Stimulated activated CD4-positive, alpha-beta T cell treated with anti-CD3 and anti-CD28 coated beads, TNF-alpha, amount 100 ng/mL, for 1 hour (primary cell): ENCODE measurements around the gene SH3BGRL3.
A peak's percentile ranks its signal among the peaks of the same experiment; 100 is the strongest.
"Not testable (repeated sequence)": the region's sequence is repeated elsewhere in the genome, so short reads cannot be mapped to it uniquely, and the experiment has no call there.

Experiments
- DNase-seq, 3 donors: peaks; one replicate each; pipeline ENCODE4 v3.0.0-alpha.2; 2020; ENCODE audit warnings: low read depth in 3 of 3, low spot score in 1 of 3

Gene SH3BGRL3

GRCh38 chr1:26315874-26316850, 36.3 kb downstream of the SH3BGRL3 start:
- DNase-seq, result no peak

GRCh38 chr1:26317146-26317545, 37.3 kb downstream of the SH3BGRL3 start:
- no peak for DNase-seq

GRCh38 chr1:26317612-26318337, 37.9 kb downstream of the SH3BGRL3 start, which contains the start of gene CD52:
Gene CD52 (plus strand): TSS chr1:26317958. CDS start chr1:26318018, 60 bp downstream.
- DNase-seq, result peak; percentile 42 to 62 (median 61)

- peak in 1 of 3 donors; percentile 25 for DNase-seq
Observed at GRCh38 chr1:26318338-26319064, 38.6 kb downstream of the SH3BGRL3 start.

- DNase-seq, result no peak
Observed at GRCh38 chr1:26320896-26321295, 41.0 kb downstream of the SH3BGRL3 start.

- peak; percentile 82 to 98 (median 91) for DNase-seq
Observed at GRCh38 chr1:26321315-26322041, 41.6 kb downstream of the SH3BGRL3 start.

GRCh38 chr1:26322042-26322331, 42.1 kb downstream of the SH3BGRL3 start:
- no peak for DNase-seq

GRCh38 chr1:26323382-26323781, 43.5 kb downstream of the SH3BGRL3 start:
- no peak for DNase-seq

GRCh38 chr1:26324550-26324949, 44.7 kb downstream of the SH3BGRL3 start:
- DNase-seq, result no peak

GRCh38 chr1:26327956-26328362, 48.1 kb downstream of the SH3BGRL3 start:
- DNase-seq, result no peak

- no peak for DNase-seq
Observed at GRCh38 chr1:26328597-26328996, 48.7 kb downstream of the SH3BGRL3 start.

- DNase-seq, result not testable (repeated sequence)
Observed at GRCh38 chr1:26329380-26329779, 49.5 kb downstream of the SH3BGRL3 start.

GRCh38 chr1:26330276-26330675, 50.4 kb downstream of the SH3BGRL3 start:
- no peak for DNase-seq
